Measurements from ENCODE around the gene OR1D5.
"Not testable (repeated sequence)": the region's sequence is repeated elsewhere in the genome, so short reads cannot be mapped to it uniquely, and the experiment has no call there.

DNA sequence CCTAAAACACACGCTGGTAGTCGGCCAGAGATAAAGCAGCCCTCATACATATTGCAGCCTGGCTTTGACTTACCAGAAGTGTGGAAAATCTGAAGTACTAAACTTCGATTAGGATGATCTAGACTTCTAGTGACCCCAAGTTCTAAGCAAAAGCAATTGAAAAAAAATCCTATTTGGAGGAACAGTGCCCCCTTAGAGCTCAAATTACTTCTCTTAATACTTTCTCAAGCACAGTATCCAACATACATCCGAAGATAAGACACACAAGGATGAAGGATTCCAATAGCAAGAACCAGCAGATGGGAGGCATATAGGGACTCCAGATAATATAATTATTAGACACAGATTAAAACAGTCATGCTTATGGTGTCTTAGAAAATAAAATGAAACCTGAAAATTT, 10.4 kb upstream of the OR1D5 start:
- TF ChIP-seq POLR2A (IDR thresholded peaks at IDR 0.05) = not testable (repeated sequence)
- TF ChIP-seq, protein P1, sequence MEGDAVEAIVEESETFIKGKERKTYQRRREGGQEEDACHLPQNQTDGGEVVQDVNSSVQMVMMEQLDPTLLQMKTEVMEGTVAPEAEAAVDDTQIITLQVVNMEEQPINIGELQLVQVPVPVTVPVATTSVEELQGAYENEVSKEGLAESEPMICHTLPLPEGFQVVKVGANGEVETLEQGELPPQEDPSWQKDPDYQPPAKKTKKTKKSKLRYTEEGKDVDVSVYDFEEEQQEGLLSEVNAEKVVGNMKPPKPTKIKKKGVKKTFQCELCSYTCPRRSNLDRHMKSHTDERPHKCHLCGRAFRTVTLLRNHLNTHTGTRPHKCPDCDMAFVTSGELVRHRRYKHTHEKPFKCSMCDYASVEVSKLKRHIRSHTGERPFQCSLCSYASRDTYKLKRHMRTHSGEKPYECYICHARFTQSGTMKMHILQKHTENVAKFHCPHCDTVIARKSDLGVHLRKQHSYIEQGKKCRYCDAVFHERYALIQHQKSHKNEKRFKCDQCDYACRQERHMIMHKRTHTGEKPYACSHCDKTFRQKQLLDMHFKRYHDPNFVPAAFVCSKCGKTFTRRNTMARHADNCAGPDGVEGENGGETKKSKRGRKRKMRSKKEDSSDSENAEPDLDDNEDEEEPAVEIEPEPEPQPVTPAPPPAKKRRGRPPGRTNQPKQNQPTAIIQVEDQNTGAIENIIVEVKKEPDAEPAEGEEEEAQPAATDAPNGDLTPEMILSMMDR (IDR thresholded peaks at IDR 0.05) = not testable (repeated sequence)

Measured in right lobe of liver (tissue), 4 donors.